HUES64 (cell line): ENCODE results near the gene PDGFRB.

Experiments
- H3K27ac ChIP-seq: 2 replicates; pipeline ENCODE4 v1.7.0; 2013; ENCODE audit warnings: low read depth, low read length, inconsistent platforms
- H3K27me3 ChIP-seq: 2 replicates; pipeline ENCODE4 v1.6.1; 2013; ENCODE audit warnings: mild to moderate bottlenecking, low read length; ENCODE audit not compliant: insufficient read depth
- H3K36me3 ChIP-seq: 2 replicates; pipeline ENCODE4 v1.6.1; 2013; ENCODE audit warnings: mild to moderate bottlenecking, low read length; ENCODE audit not compliant: insufficient read depth
- H3K4me1 ChIP-seq: 2 replicates; pipeline ENCODE4 v1.6.1; 2013; ENCODE audit warnings: mild to moderate bottlenecking, low read length, moderate library complexity; ENCODE audit not compliant: insufficient read depth
- H3K4me3 ChIP-seq: 2 replicates; pipeline ENCODE4 v1.5.1; 2013; ENCODE audit warnings: mild to moderate bottlenecking, low read length, moderate library complexity
- H3K9ac ChIP-seq: 2 replicates; pipeline ENCODE4 v1.6.1; 2013; ENCODE audit warnings: mild to moderate bottlenecking, low read depth, low read length
- H3K9me3 ChIP-seq: 2 replicates; pipeline ENCODE4 v1.6.1; 2013; ENCODE audit warnings: low read depth, low read length; ENCODE audit not compliant: insufficient read depth
- WGBS: fragments of 150-250, 120-280 bp; methylation state at CpG from one replicate; pipeline ENCODE4 v1.1.7; 2013; ENCODE audit warnings: missing lambda C conversion rate; 5-methylcytosine and 5-hydroxymethylcytosine counted together

PDGFRB gene

GRCh38 chr5:150163035-150163434 is 7.4 kb upstream of the PDGFRB start:
- Histone ChIP-seq H3K9me3 (no peaks in the 10 kb centered on the region), H3K4me3 (no peak overlapping the region), H3K4me1 (0 out of 2 replicates have a peak, but pooled peaks cover 7% of the 10 kb centered on the region), H3K27me3 (peaks cover 51% of the 10 kb centered on the region), H3K9ac (no peak overlapping the region), H3K36me3 (no peaks in the 10 kb centered on the region), H3K27ac (no peak overlapping the region)
- WGBS, result 78% methylated on average over 3 of the region's 3 CpGs

- no peak overlapping the region for H3K4me3 ChIP-seq
- H3K36me3 ChIP-seq, result no peaks in the 10 kb centered on the region
- 88% methylated on average over 3 of the region's 3 CpGs for WGBS
- H3K27ac ChIP-seq, result no peak overlapping the region
- H3K4me1 ChIP-seq, result 0 out of 2 replicates have a peak, but pooled peaks cover 4% of the 10 kb centered on the region
- H3K27me3 ChIP-seq, result peaks cover 42% of the 10 kb centered on the region
- H3K9ac ChIP-seq, result no peak overlapping the region
- no peaks in the 10 kb centered on the region for H3K9me3 ChIP-seq
Measured at GRCh38 chr5:150162142-150162513, 6.5 kb upstream of the PDGFRB start.

DNA sequence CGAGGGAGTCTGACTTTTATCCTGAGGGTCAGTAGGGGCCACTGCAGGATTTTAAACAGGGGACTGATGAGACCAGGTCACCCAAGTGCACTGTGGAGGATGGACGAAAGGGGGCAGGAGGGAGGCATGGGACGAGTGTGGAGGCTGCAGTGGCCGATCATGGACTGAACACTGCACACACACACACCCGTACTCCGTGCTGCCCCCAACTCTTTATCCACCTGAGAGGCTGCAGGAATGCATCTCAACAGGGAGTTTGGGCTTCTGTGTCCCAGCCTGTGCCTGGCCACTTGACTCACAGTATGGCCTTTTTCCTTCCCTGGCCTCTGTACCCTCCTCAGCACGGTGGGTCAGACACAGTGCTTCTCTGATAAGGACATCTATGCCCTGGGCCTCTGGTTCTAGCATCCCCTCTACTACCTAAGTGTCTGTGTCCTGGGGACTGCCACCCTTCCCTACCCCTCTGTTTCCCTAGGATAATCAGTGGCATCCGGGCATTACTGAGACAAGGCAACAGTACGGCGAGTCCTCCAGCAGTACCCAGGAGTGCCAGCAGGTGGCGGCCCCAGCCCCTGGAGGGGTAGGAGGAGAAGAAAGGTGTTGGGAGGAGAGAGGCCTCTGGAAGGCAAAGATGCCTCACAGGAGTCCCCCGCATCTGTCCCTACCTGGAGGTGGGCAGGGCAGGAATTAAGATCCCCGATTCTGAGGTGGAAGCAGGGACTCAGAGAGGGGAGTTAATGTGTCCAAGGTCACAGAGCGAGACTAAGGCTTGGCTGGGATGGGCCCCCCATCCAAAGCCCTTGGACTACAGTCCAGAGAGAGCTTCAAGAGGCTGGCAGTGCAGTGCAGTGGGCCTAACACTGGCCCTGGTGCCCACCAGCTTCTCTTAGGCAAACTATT is 5.8 kb upstream of the PDGFRB start:
- Histone ChIP-seq H3K27ac (no peak overlapping the region), H3K9me3 (no peaks in the 10 kb centered on the region), H3K27me3 (peaks cover 35% of the 10 kb centered on the region), H3K9ac (no peak overlapping the region), H3K4me3 (no peak overlapping the region), H3K36me3 (no peaks in the 10 kb centered on the region), H3K4me1 (0 out of 2 replicates have a peak, but pooled peaks cover 4% of the 10 kb centered on the region)
- 26% methylated on average over 14 of the region's 14 CpGs for WGBS

GRCh38 chr5:150160448-150161081 is 4.9 kb upstream of the PDGFRB start:
- H3K9ac ChIP-seq, result no peak overlapping the region

GRCh38 chr5:150159741-150160179 is 4.1 kb upstream of the PDGFRB start:
- no peak overlapping the region for H3K9ac ChIP-seq
- H3K4me3 ChIP-seq, result no peak overlapping the region
- H3K27ac ChIP-seq, result no peak overlapping the region
- no peaks in the 10 kb centered on the region for H3K9me3 ChIP-seq
- WGBS, result 51% methylated on average over 2 of the region's 9 CpGs
- peaks cover 18% of the 10 kb centered on the region for H3K27me3 ChIP-seq
- H3K36me3 ChIP-seq, result no peaks in the 10 kb centered on the region
- peaks cover 13% of the 10 kb centered on the region for H3K4me1 ChIP-seq

More at GRCh38 chr5:150160448-150161081, 4.9 kb upstream of the PDGFRB start:
- no peak overlapping the region for H3K27ac ChIP-seq
- no peak overlapping the region for H3K4me3 ChIP-seq
- no peaks in the 10 kb centered on the region for H3K9me3 ChIP-seq
- 82% methylated on average over 4 of the region's 5 CpGs for WGBS
- H3K4me1 ChIP-seq, result peaks cover 5% of the 10 kb centered on the region; the same call in 1 of the 2 replicates
- H3K36me3 ChIP-seq, result no peaks in the 10 kb centered on the region
- peaks cover 26% of the 10 kb centered on the region for H3K27me3 ChIP-seq

DNA sequence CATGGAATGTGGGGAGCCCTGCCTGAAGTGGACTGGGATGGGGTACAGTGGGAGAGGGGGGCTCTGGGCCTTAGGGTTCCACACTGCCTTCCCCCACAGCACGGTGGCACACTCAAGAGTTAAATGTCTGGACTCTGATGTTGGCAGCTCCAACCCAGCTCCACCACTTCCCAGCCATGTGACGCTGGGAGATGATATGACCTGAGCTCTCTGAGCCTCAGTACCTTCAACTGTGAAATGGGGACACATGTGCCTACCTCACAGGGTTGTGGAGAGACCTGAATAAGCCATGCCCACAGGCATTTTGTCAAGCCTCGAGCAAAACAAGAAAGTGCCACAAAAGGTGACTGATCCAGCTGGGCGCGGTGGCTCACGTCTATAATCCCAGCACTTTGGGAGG is 3.4 kb upstream of the PDGFRB start:
- H3K27me3 ChIP-seq, result peaks cover 11% of the 10 kb centered on the region
- 88% methylated on average over 6 of the region's 6 CpGs for whole genome bisulfite sequencing
- H3K36me3 ChIP-seq, result no peaks in the 10 kb centered on the region
- no peak overlapping the region for H3K9ac ChIP-seq
- H3K4me1 ChIP-seq, result peaks cover 19% of the 10 kb centered on the region
- no peak overlapping the region for H3K4me3 ChIP-seq
- H3K27ac ChIP-seq, result no peak overlapping the region
- H3K9me3 ChIP-seq, result no peaks in the 10 kb centered on the region

GRCh38 chr5:150158170-150158949 is 2.7 kb upstream of the PDGFRB start:
- Histone ChIP-seq H3K9me3 (no peaks in the 10 kb centered on the region), H3K36me3 (no peaks in the 10 kb centered on the region), H3K27me3 (peaks cover 4% of the 10 kb centered on the region), H3K4me3 (no peak overlapping the region), H3K4me1 (peaks cover 26% of the 10 kb centered on the region), H3K27ac (no peak overlapping the region), H3K9ac (no peak overlapping the region)
- 87% methylated on average over 12 of the region's 12 CpGs for WGBS

- peaks cover 27% of the 10 kb centered on the region for H3K4me1 ChIP-seq
- no peaks in the 10 kb centered on the region; the same call in 1 of the 2 replicates for H3K27me3 ChIP-seq
- H3K9ac ChIP-seq, result no peak overlapping the region
- WGBS, result 91% methylated on average over 3 of the region's 3 CpGs
- H3K36me3 ChIP-seq, result no peaks in the 10 kb centered on the region
- no peak overlapping the region for H3K4me3 ChIP-seq
- H3K27ac ChIP-seq, result no peak overlapping the region
- no peaks in the 10 kb centered on the region for H3K9me3 ChIP-seq
Measured at GRCh38 chr5:150157168-150157567, 1.5 kb upstream of the PDGFRB start.

GRCh38 chr5:150156540-150156939 is 895 bp upstream of the PDGFRB start:
- Histone ChIP-seq H3K27me3 (no peaks in the 10 kb centered on the region; the same call in 1 of the 2 replicates), H3K4me3 (no peak overlapping the region), H3K4me1 (peaks cover 27% of the 10 kb centered on the region), H3K9ac (no peak overlapping the region), H3K27ac (no peak overlapping the region), H3K9me3 (no peaks in the 10 kb centered on the region), H3K36me3 (no peaks in the 10 kb centered on the region)
- 87% methylated on average over 4 of the region's 4 CpGs for WGBS

GRCh38 chr5:150156027-150156368 is 353 bp upstream of the PDGFRB start:
- H3K9me3 ChIP-seq, result no peaks in the 10 kb centered on the region
- no peaks in the 10 kb centered on the region for H3K36me3 ChIP-seq
- peaks cover 27% of the 10 kb centered on the region for H3K4me1 ChIP-seq
- peak overlapping the region; percentile 20; the same call in 1 of the 2 replicates for H3K9ac ChIP-seq
- 44% methylated on average over 9 of the region's 9 CpGs for WGBS
- no peak overlapping the region for H3K27ac ChIP-seq
- H3K27me3 ChIP-seq, result no peaks in the 10 kb centered on the region; the same call in 1 of the 2 replicates
- peak overlapping the region; percentile 50 for H3K4me3 ChIP-seq
